Muscle layer of duodenum (tissue), 2 donors: ENCODE results near the gene RDH5.

Experiments
- H3K27ac ChIP-seq: one replicate; pipeline ENCODE4 v1.7.0; 2013; ENCODE audit warnings: mild to moderate bottlenecking, low read length
- H3K27me3 ChIP-seq: one replicate; pipeline ENCODE4 v1.7.0; 2013; ENCODE audit warnings: low read depth, mild to moderate bottlenecking, control low read depth, low read length
- H3K36me3 ChIP-seq, 2 donors: one replicate each; pipeline ENCODE4 v1.7.0; 2013; ENCODE audit warnings: low read length in 2 of 2, control low read depth in 1 of 2, mild to moderate bottlenecking in 1 of 2; ENCODE audit not compliant: insufficient read depth in 2 of 2, control insufficient read depth in 1 of 2
- H3K4me1 ChIP-seq, 2 donors: one replicate each; pipeline ENCODE4 v1.7.0; 2013; ENCODE audit warnings: low read length in 2 of 2, mild to moderate bottlenecking in 2 of 2, control low read depth in 1 of 2, moderate library complexity in 1 of 2; ENCODE audit not compliant: insufficient read depth in 2 of 2, control insufficient read depth in 1 of 2
- H3K4me3 ChIP-seq, 2 donors: one replicate each; pipeline ENCODE4 v1.7.0; 2013; ENCODE audit warnings: low read length in 2 of 2, low read depth in 1 of 2, mild to moderate bottlenecking in 1 of 2
- H3K9me3 ChIP-seq, 2 donors: one replicate each; pipeline ENCODE4 v1.7.0; 2013; ENCODE audit warnings: low read length in 2 of 2, control low read depth in 1 of 2, mild to moderate bottlenecking in 1 of 2; ENCODE audit not compliant: control insufficient read depth in 1 of 2
- donor health status: healthy.

RDH5 gene

GRCh38 chr12:55733858-55734257, 13.7 kb downstream of the RDH5 start:
- Histone ChIP-seq H3K4me3 (no peak overlapping the region), H3K36me3 (peaks cover 0 to 11% of the 10 kb centered on the region in 2 donors), H3K9me3 (no peaks in the 10 kb centered on the region), H3K27me3 (no peaks in the 10 kb centered on the region), H3K4me1 (peaks cover 12 to 27% of the 10 kb centered on the region in 2 donors), H3K27ac (no peak overlapping the region)

- Histone ChIP-seq H3K9me3 (no peaks in the 10 kb centered on the region), H3K27me3 (no peaks in the 10 kb centered on the region), H3K4me3 (no peak overlapping the region), H3K4me1 (peaks cover 12 to 27% of the 10 kb centered on the region in 2 donors), H3K36me3 (peaks cover 0 to 6% of the 10 kb centered on the region in 2 donors), H3K27ac (no peak overlapping the region)
Measured at GRCh38 chr12:55734595-55734994, 14.4 kb downstream of the RDH5 start.

GRCh38 chr12:55736076-55736475, 15.9 kb downstream of the RDH5 start:
- H3K27ac ChIP-seq = no peak overlapping the region
- H3K36me3 ChIP-seq = no peaks in the 10 kb centered on the region
- H3K27me3 ChIP-seq = no peaks in the 10 kb centered on the region
- peaks cover 7 to 17% of the 10 kb centered on the region in 2 donors for H3K4me1 ChIP-seq
- H3K9me3 ChIP-seq = no peaks in the 10 kb centered on the region
- H3K4me3 ChIP-seq = no peak overlapping the region

- Histone ChIP-seq H3K27me3 (no peaks in the 10 kb centered on the region), H3K4me3 (no peak overlapping the region), H3K4me1 (peaks cover 7 to 17% of the 10 kb centered on the region in 2 donors), H3K9me3 (no peaks in the 10 kb centered on the region), H3K27ac (no peak overlapping the region), H3K36me3 (no peaks in the 10 kb centered on the region)
Measured at GRCh38 chr12:55736780-55737580, 16.8 kb downstream of the RDH5 start.

- Histone ChIP-seq H3K4me3 (peak overlapping the region; percentile 71 to 84), H3K9me3 (no peaks in the 10 kb centered on the region), H3K27ac (peak overlapping the region; percentile 61)
Measured at GRCh38 chr12:55737581-55738122, 17.5 kb downstream of the RDH5 start.

GRCh38 chr12:55738123-55739024, 18.2 kb downstream of the RDH5 start:
- peak overlapping the region; percentile 61 for H3K27ac ChIP-seq
- peaks cover 10 to 21% of the 10 kb centered on the region in 2 donors for H3K4me1 ChIP-seq
- H3K9me3 ChIP-seq = no peaks in the 10 kb centered on the region
- H3K36me3 ChIP-seq = no peaks in the 10 kb centered on the region
- H3K27me3 ChIP-seq = no peaks in the 10 kb centered on the region
- peak overlapping the region; percentile 71 to 84 for H3K4me3 ChIP-seq

More at GRCh38 chr12:55737581-55738122, 17.5 kb downstream of the RDH5 start:
- Histone ChIP-seq H3K4me1 (peaks cover 9 to 20% of the 10 kb centered on the region in 2 donors), H3K36me3 (no peaks in the 10 kb centered on the region), H3K27me3 (no peaks in the 10 kb centered on the region)

- Histone ChIP-seq H3K9me3 (no peaks in the 10 kb centered on the region), H3K4me1 (peaks cover 10 to 23% of the 10 kb centered on the region in 2 donors), H3K36me3 (no peaks in the 10 kb centered on the region), H3K27ac (no peak overlapping the region), H3K27me3 (peaks cover 2% of the 10 kb centered on the region), H3K4me3 (peak overlapping the region; percentile 71 to 84)
Measured at GRCh38 chr12:55739025-55739378, 18.8 kb downstream of the RDH5 start.

GRCh38 chr12:55741931-55742680, 21.9 kb downstream of the RDH5 start:
- H3K36me3 ChIP-seq = no peaks in the 10 kb centered on the region
- no peak overlapping the region for H3K27ac ChIP-seq
- peak overlapping the region; percentile 32 to 56 for H3K4me3 ChIP-seq
- peaks cover 6% of the 10 kb centered on the region for H3K27me3 ChIP-seq
- peaks cover 13 to 38% of the 10 kb centered on the region in 2 donors for H3K4me1 ChIP-seq
- no peaks in the 10 kb centered on the region for H3K9me3 ChIP-seq

- peak within 1 kb of the TSS; percentile 62 to 75 for H3K4me3 ChIP-seq
- H3K4me1 ChIP-seq = peaks cover 12 to 31% of the 10 kb centered on the region in 2 donors
Measured at GRCh38 chr12:55742719-55743405, 22.7 kb downstream of the RDH5 start, which contains the start of gene GDF11. Gene GDF11 (plus strand): TSS chr12:55743122. CDS start chr12:55743317, 195 bp downstream.

More at GRCh38 chr12:55742719-55743405, 22.7 kb downstream of the RDH5 start, which contains the start of gene GDF11:
- Histone ChIP-seq H3K36me3 (no peaks in the 10 kb centered on the region), H3K27ac (no peak within 1 kb of the TSS), H3K27me3 (peaks cover 6% of the 10 kb centered on the region), H3K9me3 (no peaks in the 10 kb centered on the region)
